Left ventricle myocardium inferior (tissue), 1 donor: ENCODE results near the gene DCC. TPM values are rescaled to one million over a fixed set of nuclear protein-coding genes. Genes with fewer than 3 reads are reported as not detected.

Source experiments
- DNase-seq: peaks from one replicate; pipeline ENCODE4 v3.0.0-alpha.2; 2020
- H3K27ac ChIP-seq: fragments of 200-600 bp; replicated peaks from 2 replicates; pipeline ENCODE4 v1.8.0; 2021
- H3K27me3 ChIP-seq: fragments of 200-600 bp; 2 replicates; pipeline ENCODE4 v1.8.0; 2021; ENCODE audit warnings: low read depth
- H3K36me3 ChIP-seq: fragments of 200-600 bp; 2 replicates; pipeline ENCODE4 v1.8.0; 2021
- H3K4me1 ChIP-seq: fragments of 200-600 bp; 2 replicates; pipeline ENCODE4 v1.8.0; 2021
- H3K4me3 ChIP-seq: fragments of 200-600 bp; 2 replicates; pipeline ENCODE4 v1.8.0; 2021; ENCODE audit warnings: mild to moderate bottlenecking, moderate library complexity
- H3K9me3 ChIP-seq: fragments of 200-600 bp; replicated peaks from 2 replicates; pipeline ENCODE4 v1.8.0; 2021
- CTCF ChIP-seq: fragments of 200-600 bp; IDR thresholded peaks from 2 replicates; pipeline ENCODE4 v1.8.0; 2021; ENCODE audit warnings: antibody characterized with exemption, mild to moderate bottlenecking, borderline replicate concordance
- intact Hi-C: fragments of 100-400 bp; cut with micrococcal nuclease; formaldehyde crosslinking; loops from one replicate; pipeline ENCODE4 v1.11.0; 2022
- total RNA-seq: library from RNA; stranded (reverse); fragmentation: NEBNext Ultra II Directional; extraction: Animal tissue kit (Norgen Biotek cat#: 25700); gene quantifications from one replicate; pipeline ENCODE4 v1.2.1, GENCODE V29; 2021
- donor health status: DM: no; HTN: yes; CAD: no; lungs with severe emphysema.

Gene DCC
- total RNA-seq, 1 donor from 2014 or later = not detected

GRCh38 chr18:53426666-53427184 is 1086.7 kb downstream of the DCC start:
- Histone ChIP-seq H3K4me3 (no peak overlapping the region), H3K9me3 (no peaks in the 10 kb centered on the region), H3K27me3 (no peaks in the 10 kb centered on the region), H3K27ac (no peak overlapping the region), H3K36me3 (no peaks in the 10 kb centered on the region), H3K4me1 (no peaks in the 10 kb centered on the region)
- TF ChIP-seq CTCF = no peak
- no peak for DNase-seq
- intact Hi-C loops = no loop called here

- Histone ChIP-seq H3K27ac (peak overlapping the region; percentile 36), H3K4me1 (no peaks in the 10 kb centered on the region), H3K27me3 (no peaks in the 10 kb centered on the region), H3K4me3 (no peak overlapping the region), H3K9me3 (no peaks in the 10 kb centered on the region), H3K36me3 (no peaks in the 10 kb centered on the region)
- intact Hi-C loops = no loop called here
- TF ChIP-seq CTCF = no peak
- DNase-seq = no peak
These were observed 1101.9 kb downstream of the DCC start for GRCh38 chr18:53441761-53442414.

GRCh38 chr18:53442415-53442783 is 1102.4 kb downstream of the DCC start:
- TF ChIP-seq CTCF = no peak
- Histone ChIP-seq H3K9me3 (no peaks in the 10 kb centered on the region), H3K27me3 (no peaks in the 10 kb centered on the region), H3K27ac (peak overlapping the region; percentile 36), H3K4me1 (no peaks in the 10 kb centered on the region), H3K36me3 (no peaks in the 10 kb centered on the region), H3K4me3 (no peak overlapping the region)
- intact Hi-C loops = no loop called here
- no peak for DNase-seq

GRCh38 chr18:53443336-53443735 is 1103.3 kb downstream of the DCC start:
- intact Hi-C loops = no loop called here
- H3K9me3 ChIP-seq = no peaks in the 10 kb centered on the region
- no peaks in the 10 kb centered on the region for H3K27me3 ChIP-seq
- H3K4me1 ChIP-seq = no peaks in the 10 kb centered on the region
- no peaks in the 10 kb centered on the region for H3K36me3 ChIP-seq
- DNase-seq = no peak
- TF ChIP-seq CTCF = no peak
- no peak overlapping the region for H3K27ac ChIP-seq
- H3K4me3 ChIP-seq = no peak overlapping the region

- no peak for TF ChIP-seq CTCF
- intact Hi-C loops = no loop called here
- H3K4me1 ChIP-seq = no peaks in the 10 kb centered on the region
- H3K9me3 ChIP-seq = no peaks in the 10 kb centered on the region
- H3K4me3 ChIP-seq = no peak overlapping the region
- no peak for DNase-seq
- H3K27ac ChIP-seq = no peak overlapping the region
- no peaks in the 10 kb centered on the region for H3K36me3 ChIP-seq
- H3K27me3 ChIP-seq = no peaks in the 10 kb centered on the region
These were observed 1103.8 kb downstream of the DCC start for GRCh38 chr18:53443831-53444230.
